ENCODE results near the gene GANAB.

GANAB gene

Small RNA genes within 50 kb of the gene (small RNA-seq; reads per million reads assigned to genes)
- gene AP001458.1: 0 reads per million in 2 experiments
- 0 reads per million in 2 experiments for gene SNORA57
